ENCODE data around the gene RAD23A. TPM values are rescaled to one million over a fixed set of nuclear protein-coding genes. Genes with fewer than 3 reads are reported as not detected.
"Not testable (repeated sequence)": the region's sequence is repeated elsewhere in the genome, so short reads cannot be mapped to it uniquely, and the experiment has no call there.

The RAD23A gene
- total and polyA plus RNA-seq, 2 experiments from 2014 or later = 107 to 177 TPM

- Histone ChIP-seq H3K36me3 (ENCODE audit: low read depth) (peaks cover 36% of the 10 kb centered on the region; the same call in 1 of the 2 replicates), H3K9ac (peak overlapping the region; percentile 91), H3F3A (ENCODE audit: insufficient read depth) (peaks cover 43% of the 10 kb centered on the region), H4K20me1 (ENCODE audit: insufficient read depth) (no peaks in the 10 kb centered on the region), H3K9me3 (ENCODE audit: low read depth) (no peaks in the 10 kb centered on the region), H3K27ac (0 out of 2 replicates have a peak overlapping the region, but pooled peaks have one; percentile 91), H3K4me2 (ENCODE audit: unreplicated experiment) (no peak overlapping the region), H3K4me3 (no peak overlapping the region), H2AFZ (no peak overlapping the region), H3K9me2 (ENCODE audit: insufficient read depth) (no peaks in the 10 kb centered on the region), H3K27me3 (replicated peaks; ENCODE audit: insufficient read depth) (no peaks in the 10 kb centered on the region), H3K79me2 (ENCODE audit: insufficient read depth) (peaks cover 73% of the 10 kb centered on the region), H3K4me1 (ENCODE audit: insufficient read depth) (peaks cover 23% of the 10 kb centered on the region)
- DNase-seq = no peak
- in situ Hi-C loops (cut with MboI) = no loop called here
- TF ChIP-seq EZH2phosphoT487 (IDR thresholded peaks at IDR 0.05; ENCODE audit: insufficient read depth, low read depth) (no peak), EZH2 (IDR thresholded peaks at IDR 0.05; ENCODE audit: insufficient read depth, poor library complexity, severe bottlenecking) (no peak)
- WGBS, 2 experiments (ENCODE audit: low coverage in 1 of 2, low lambda C conversion rate in 2 of 2, missing lambda C conversion rate in 2 of 2) = 86 to 91% methylated on average over 24 to 28 of the region's 28 CpGs
These were observed 2.3 kb downstream of the RAD23A start for GRCh38 chr19:12947702-12948611.

DNA sequence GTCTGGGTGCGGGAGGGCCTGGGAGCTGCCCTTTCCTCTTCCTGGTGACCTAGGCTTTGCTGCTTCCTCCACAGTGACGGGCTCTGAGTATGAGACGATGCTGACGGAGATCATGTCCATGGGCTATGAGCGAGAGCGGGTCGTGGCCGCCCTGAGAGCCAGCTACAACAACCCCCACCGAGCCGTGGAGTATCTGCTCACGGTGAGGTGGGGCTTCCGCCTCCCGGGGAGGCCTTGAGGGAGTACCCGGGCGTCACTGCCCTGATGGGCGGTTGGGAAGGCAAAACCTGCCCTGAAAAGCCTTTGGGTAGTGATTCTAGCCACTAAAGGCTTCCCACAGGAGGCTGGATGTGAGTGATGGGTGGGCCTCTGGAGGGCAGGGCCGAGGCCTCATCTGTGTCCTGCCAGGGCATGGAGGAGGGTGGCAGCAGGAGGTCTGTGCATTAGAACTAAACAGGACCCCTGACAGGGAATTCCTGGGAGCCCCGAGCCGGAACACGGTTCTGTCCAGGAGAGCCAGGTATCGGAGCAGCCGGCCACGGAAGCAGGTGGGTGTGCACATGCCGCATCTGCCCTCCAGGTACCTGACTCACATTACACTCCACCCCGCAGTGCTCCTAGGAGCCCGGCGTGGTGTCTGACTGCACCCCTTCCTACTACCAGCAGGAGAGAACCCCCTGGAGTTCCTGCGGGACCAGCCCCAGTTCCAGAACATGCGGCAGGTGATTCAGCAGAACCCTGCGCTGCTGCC is 3.1 kb downstream of the RAD23A start:
- no peak for TF ChIP-seq EZH2phosphoT487 (IDR thresholded peaks at IDR 0.05; ENCODE audit: insufficient read depth, low read depth)
- no peak for TF ChIP-seq EZH2 (IDR thresholded peaks at IDR 0.05; ENCODE audit: insufficient read depth, poor library complexity, severe bottlenecking)
- Histone ChIP-seq H4K20me1 (ENCODE audit: insufficient read depth) (no peaks in the 10 kb centered on the region), H2AFZ (no peak overlapping the region), H3K27ac (no peak overlapping the region), H3K9me2 (ENCODE audit: insufficient read depth) (no peaks in the 10 kb centered on the region), H3K9me3 (ENCODE audit: low read depth) (no peaks in the 10 kb centered on the region), H3K4me1 (ENCODE audit: insufficient read depth) (peaks cover 32% of the 10 kb centered on the region), H3K79me2 (ENCODE audit: insufficient read depth) (peaks cover 72% of the 10 kb centered on the region), H3K36me3 (ENCODE audit: low read depth) (peaks cover 30% of the 10 kb centered on the region; the same call in 1 of the 2 replicates), H3F3A (ENCODE audit: insufficient read depth) (peaks cover 42% of the 10 kb centered on the region), H3K27me3 (replicated peaks; ENCODE audit: insufficient read depth) (no peaks in the 10 kb centered on the region), H3K4me2 (ENCODE audit: unreplicated experiment) (no peak overlapping the region), H3K4me3 (no peak overlapping the region), H3K9ac (no peak overlapping the region)
- DNase-seq = no peak
- 93 to 95% methylated on average over 30 of the region's 30 CpGs for WGBS, 2 experiments (ENCODE audit: low coverage in 1 of 2, low lambda C conversion rate in 2 of 2, missing lambda C conversion rate in 2 of 2)
- in situ Hi-C loops (cut with MboI) = no loop called here

DNA sequence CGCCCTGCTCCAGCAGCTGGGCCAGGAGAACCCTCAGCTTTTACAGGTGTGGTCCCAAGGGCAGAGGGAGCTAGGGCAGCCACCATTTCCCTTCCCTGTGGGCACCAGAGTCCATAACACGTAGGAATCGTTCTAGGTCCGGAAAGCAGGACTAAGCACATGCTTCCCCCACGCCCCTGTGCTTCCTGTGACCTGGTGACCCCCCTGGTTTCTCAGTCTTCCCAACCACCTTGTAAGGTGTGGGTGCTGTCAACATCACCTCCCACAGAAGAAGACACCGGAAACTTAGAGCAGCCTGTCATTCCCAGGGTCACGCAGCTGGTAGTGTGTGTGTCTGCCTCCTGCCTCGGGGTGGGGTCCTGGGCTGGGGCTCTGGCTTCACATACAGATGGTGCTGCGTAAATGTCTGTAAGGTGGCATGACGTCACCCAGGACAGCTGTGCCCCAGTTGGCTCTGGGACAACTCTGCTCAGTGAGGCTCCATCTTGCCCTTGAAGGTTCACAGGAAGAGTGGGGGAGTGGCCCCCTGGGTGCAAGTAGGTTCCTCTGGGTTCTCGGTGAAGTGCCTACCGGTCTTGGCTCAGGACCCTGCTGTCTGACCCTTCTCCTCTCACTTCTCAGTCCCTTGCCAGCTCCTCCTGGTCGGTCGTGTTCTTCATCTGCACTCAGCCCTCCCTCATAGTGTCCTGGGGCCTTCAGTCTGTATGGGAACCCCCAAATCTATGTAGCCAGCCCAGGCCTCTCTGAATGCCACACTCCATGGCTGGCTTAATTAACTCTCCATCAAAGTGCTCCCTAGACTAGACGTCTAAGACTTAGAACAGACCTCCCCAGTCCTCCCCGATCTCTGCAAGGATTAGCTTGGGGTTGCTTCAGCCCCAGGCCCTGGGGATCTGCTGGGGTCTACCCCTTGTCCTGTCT is 4.0 kb downstream of the RAD23A start:
- no peak overlapping the region for H3K9ac ChIP-seq
- DNase-seq = peak; percentile 35
- H3F3A ChIP-seq (ENCODE audit: insufficient read depth) = peaks cover 42% of the 10 kb centered on the region
- TF ChIP-seq EZH2phosphoT487 (IDR thresholded peaks at IDR 0.05; ENCODE audit: insufficient read depth, low read depth) = no peak
- TF ChIP-seq EZH2 (IDR thresholded peaks at IDR 0.05; ENCODE audit: insufficient read depth, poor library complexity, severe bottlenecking) = no peak
- peaks cover 81% of the 10 kb centered on the region for H3K79me2 ChIP-seq (ENCODE audit: insufficient read depth)
- no peak overlapping the region for H3K4me2 ChIP-seq (ENCODE audit: unreplicated experiment)
- H3K4me1 ChIP-seq (ENCODE audit: insufficient read depth) = peaks cover 33% of the 10 kb centered on the region
- no peak overlapping the region for H2AFZ ChIP-seq
- no peak overlapping the region for H3K4me3 ChIP-seq
- no peaks in the 10 kb centered on the region for H4K20me1 ChIP-seq (ENCODE audit: insufficient read depth)
- H3K27ac ChIP-seq = no peak overlapping the region
- no peaks in the 10 kb centered on the region for H3K9me2 ChIP-seq (ENCODE audit: insufficient read depth)
- no peaks in the 10 kb centered on the region for H3K9me3 ChIP-seq (ENCODE audit: low read depth)
- in situ Hi-C loops (cut with MboI) = loop anchor here (25.0 kb wide), 1 partner anchor 638 kb away; no protein-coding TSS in a partner anchor
- no peaks in the 10 kb centered on the region for H3K27me3 ChIP-seq (replicated peaks; ENCODE audit: insufficient read depth)
- peaks cover 25% of the 10 kb centered on the region; the same call in 1 of the 2 replicates for H3K36me3 ChIP-seq (ENCODE audit: low read depth)
- WGBS, 2 experiments (ENCODE audit: low coverage in 1 of 2, low lambda C conversion rate in 2 of 2, missing lambda C conversion rate in 2 of 2) = 68 to 72% methylated on average over 16 of the region's 16 CpGs

GRCh38 chr19:12952050-12952449 is 6.4 kb downstream of the RAD23A start:
- H3K79me2 ChIP-seq (ENCODE audit: insufficient read depth) = peaks cover 95% of the 10 kb centered on the region
- not testable (repeated sequence) for H4K20me1 ChIP-seq (ENCODE audit: insufficient read depth); H3K9me3 ChIP-seq (ENCODE audit: low read depth); DNase-seq; H3K27me3 ChIP-seq (replicated peaks; ENCODE audit: insufficient read depth); H3K4me3 ChIP-seq; H3K9me2 ChIP-seq (ENCODE audit: insufficient read depth); H2AFZ ChIP-seq
- in situ Hi-C loops (cut with MboI) = loop anchor here (25.0 kb wide), 1 partner anchor 635 kb away; no protein-coding TSS in a partner anchor
- H3K4me2 ChIP-seq (ENCODE audit: unreplicated experiment) = peak overlapping the region; percentile 13
- peaks cover 26% of the 10 kb centered on the region for H3K4me1 ChIP-seq (ENCODE audit: insufficient read depth)
- peaks cover 50% of the 10 kb centered on the region for H3F3A ChIP-seq (ENCODE audit: insufficient read depth)
- H3K27ac ChIP-seq = peak overlapping the region; percentile 99
- peak overlapping the region; percentile 91 for H3K9ac ChIP-seq
- WGBS, 2 experiments (ENCODE audit: low coverage in 1 of 2, low lambda C conversion rate in 2 of 2, missing lambda C conversion rate in 2 of 2) = 92 to 93% methylated on average over 6 of the region's 6 CpGs
- H3K36me3 ChIP-seq (ENCODE audit: low read depth) = peaks cover 18% of the 10 kb centered on the region; the same call in 1 of the 2 replicates

Data from GM23248 (cell line).